ENCODE data around the gene MDN1.

- TF ChIP-seq POLR2A (IDR thresholded peaks at IDR 0.05; ENCODE audit: low read depth) (no peak), CTCF (IDR thresholded peaks at IDR 0.05) (no peak), EP300 (IDR thresholded peaks at IDR 0.05) (no peak), POLR2AphosphoS5 (IDR thresholded peaks at IDR 0.05) (no peak)
Measured at GRCh38 chr6:89596484-89596883, 223.1 kb downstream of the MDN1 start.

All from esophagus muscularis mucosa (tissue), 4 donors.